Neuron (in vitro differentiated cells): Measurements from ENCODE around the gene HOXA11.

Source experiments
- H2AFZ ChIP-seq: one replicate; pipeline ENCODE4 v1.6.1; 2013; ENCODE audit warnings: low read depth, mild to moderate bottlenecking, inconsistent platforms, low read length, moderate library complexity
- H3K27me3 ChIP-seq: one replicate; pipeline ENCODE4 v1.6.1; 2013; ENCODE audit warnings: low read length; ENCODE audit not compliant: insufficient read depth
- H3K36me3 ChIP-seq: one replicate; pipeline ENCODE4 v1.6.1; 2013; ENCODE audit warnings: low read length; ENCODE audit not compliant: insufficient read depth
- H3K4me1 ChIP-seq: one replicate; pipeline ENCODE4 v1.6.1; 2013; ENCODE audit warnings: low read length; ENCODE audit not compliant: insufficient read depth
- H3K4me3 ChIP-seq: 2 replicates; pipeline ENCODE4 v1.5.1; 2013; ENCODE audit warnings: mild to moderate bottlenecking, low read length, moderate library complexity
- H3K9me3 ChIP-seq: one replicate; pipeline ENCODE4 v1.6.1; 2013; ENCODE audit warnings: low read length

Gene HOXA11

GRCh38 chr7:27170426-27171324, 14.4 kb downstream of the HOXA11 start:
- peaks cover 99% of the 10 kb centered on the region for H3K27me3 ChIP-seq
- H3K9me3 ChIP-seq = peaks cover 5% of the 10 kb centered on the region
- H3K4me1 ChIP-seq = peaks cover 3% of the 10 kb centered on the region
- no peak overlapping the region for H3K4me3 ChIP-seq
- H2AFZ ChIP-seq = no peak overlapping the region
- no peaks in the 10 kb centered on the region for H3K36me3 ChIP-seq

GRCh38 chr7:27169658-27170425, 15.2 kb downstream of the HOXA11 start:
- Histone ChIP-seq H3K36me3 (no peaks in the 10 kb centered on the region), H3K9me3 (peaks cover 3% of the 10 kb centered on the region), H3K27me3 (peaks cover 99% of the 10 kb centered on the region), H3K4me3 (no peak overlapping the region), H3K4me1 (peaks cover 3% of the 10 kb centered on the region), H2AFZ (no peak overlapping the region)

- Histone ChIP-seq H3K36me3 (no peaks in the 10 kb centered on the region), H3K4me3 (no peak overlapping the region), H3K9me3 (no peaks in the 10 kb centered on the region), H3K27me3 (peaks cover 99% of the 10 kb centered on the region), H2AFZ (no peak overlapping the region), H3K4me1 (peaks cover 3% of the 10 kb centered on the region)
These were observed 16.6 kb downstream of the HOXA11 start for GRCh38 chr7:27168265-27168947.

- H3K27me3 ChIP-seq = peaks cover 99% of the 10 kb centered on the region
- no peaks in the 10 kb centered on the region for H3K36me3 ChIP-seq
- no peak overlapping the region for H2AFZ ChIP-seq
- peaks cover 3% of the 10 kb centered on the region for H3K4me1 ChIP-seq
- H3K9me3 ChIP-seq = no peaks in the 10 kb centered on the region
- H3K4me3 ChIP-seq = no peak overlapping the region
These were observed 17.1 kb downstream of the HOXA11 start for GRCh38 chr7:27167916-27168264.

GRCh38 chr7:27166531-27167505, 18.2 kb downstream of the HOXA11 start:
- H3K36me3 ChIP-seq = no peaks in the 10 kb centered on the region
- H3K9me3 ChIP-seq = no peaks in the 10 kb centered on the region
- peaks cover 3% of the 10 kb centered on the region for H3K4me1 ChIP-seq
- H2AFZ ChIP-seq = no peak overlapping the region
- peaks cover 99% of the 10 kb centered on the region for H3K27me3 ChIP-seq
- no peak overlapping the region for H3K4me3 ChIP-seq

GRCh38 chr7:27165996-27166530, 19.0 kb downstream of the HOXA11 start:
- Histone ChIP-seq H3K36me3 (no peaks in the 10 kb centered on the region), H3K4me1 (peaks cover 5% of the 10 kb centered on the region), H3K9me3 (no peaks in the 10 kb centered on the region), H3K4me3 (no peak overlapping the region), H3K27me3 (peaks cover 96% of the 10 kb centered on the region), H2AFZ (no peak overlapping the region)

- Histone ChIP-seq H3K27me3 (peaks cover 93% of the 10 kb centered on the region), H3K4me3 (no peak within 1 kb of the TSS), H2AFZ (no peak within 1 kb of the TSS), H3K4me1 (peaks cover 6% of the 10 kb centered on the region), H3K9me3 (no peaks in the 10 kb centered on the region), H3K36me3 (no peaks in the 10 kb centered on the region)
These were observed 19.7 kb downstream of the HOXA11 start, which contains the start of gene HOXA9 for GRCh38 chr7:27165089-27165995. Gene HOXA9 (minus strand): TSS chr7:27165537. CDS start chr7:27165457, 80 bp downstream.

- Histone ChIP-seq H3K4me3 (no peak overlapping the region), H3K27me3 (peaks cover 93% of the 10 kb centered on the region), H2AFZ (no peak overlapping the region)
These were observed 20.5 kb downstream of the HOXA11 start for GRCh38 chr7:27164367-27165088.

GRCh38 chr7:27164045-27164366, 21.0 kb downstream of the HOXA11 start:
- Histone ChIP-seq H2AFZ (no peak overlapping the region), H3K9me3 (peaks cover 4% of the 10 kb centered on the region), H3K4me1 (peaks cover 3% of the 10 kb centered on the region), H3K27me3 (peaks cover 93% of the 10 kb centered on the region), H3K36me3 (no peaks in the 10 kb centered on the region), H3K4me3 (no peak overlapping the region)

More at GRCh38 chr7:27164367-27165088, 20.5 kb downstream of the HOXA11 start:
- Histone ChIP-seq H3K9me3 (no peaks in the 10 kb centered on the region), H3K36me3 (no peaks in the 10 kb centered on the region), H3K4me1 (peaks cover 3% of the 10 kb centered on the region)

GRCh38 chr7:27163288-27164044, 21.6 kb downstream of the HOXA11 start:
- no peak overlapping the region for H3K4me3 ChIP-seq
- no peak overlapping the region for H2AFZ ChIP-seq
- no peaks in the 10 kb centered on the region for H3K36me3 ChIP-seq
- peaks cover 8% of the 10 kb centered on the region for H3K9me3 ChIP-seq
- peaks cover 93% of the 10 kb centered on the region for H3K27me3 ChIP-seq
- H3K4me1 ChIP-seq = peaks cover 3% of the 10 kb centered on the region
